Measurements from ENCODE around the gene RBM22. TPM values are rescaled to one million over a fixed set of nuclear protein-coding genes. Genes with fewer than 3 reads are reported as not detected.

Gene RBM22
- total RNA-seq, 1 experiment from 2014 or later = 53.4 TPM

DNA sequence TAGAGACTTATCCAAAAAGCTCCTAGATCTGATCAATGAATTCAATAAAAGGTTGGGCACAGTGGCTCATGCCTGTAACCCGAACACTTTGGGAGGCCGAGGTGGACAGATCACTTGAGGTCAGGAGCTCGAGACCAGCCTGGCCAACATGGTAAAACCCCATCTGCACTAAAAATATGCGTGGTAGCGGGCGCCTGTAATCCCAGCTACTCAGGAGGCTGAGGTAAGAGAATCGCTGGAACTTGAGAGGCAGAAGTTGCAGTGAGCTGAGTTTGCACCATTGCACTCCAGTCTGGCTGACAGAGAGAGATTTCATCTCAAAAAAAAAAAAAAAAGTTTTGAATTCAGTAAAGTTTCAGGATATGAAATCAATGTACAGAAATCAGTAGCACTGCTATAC is 38.0 kb upstream of the RBM22 start:
- Mint-ChIP-seq H3K4me3 (ENCODE audit: low read depth, unreplicated experiment) (no peak overlapping the region), H3K36me3 (ENCODE audit: insufficient read depth, unreplicated experiment) (peaks cover 6% of the 10 kb centered on the region), H3K27me3 (ENCODE audit: unreplicated experiment) (no peaks in the 10 kb centered on the region), H3K4me1 (ENCODE audit: low read depth, unreplicated experiment) (peaks cover 17% of the 10 kb centered on the region), H3K9me3 (ENCODE audit: low read depth, unreplicated experiment) (no peaks in the 10 kb centered on the region), H3K27ac (ENCODE audit: unreplicated experiment) (no peak overlapping the region)
- BruUV-seq (replicated peaks) = no TSS peak
- no peak for DNase-seq
- CTCF ChIA-PET = no interaction called here
- intact Hi-C loops (cut with micrococcal nuclease; ENCODE audit: unreplicated experiment) = no loop called here
- TF ChIP-seq, protein P1, sequence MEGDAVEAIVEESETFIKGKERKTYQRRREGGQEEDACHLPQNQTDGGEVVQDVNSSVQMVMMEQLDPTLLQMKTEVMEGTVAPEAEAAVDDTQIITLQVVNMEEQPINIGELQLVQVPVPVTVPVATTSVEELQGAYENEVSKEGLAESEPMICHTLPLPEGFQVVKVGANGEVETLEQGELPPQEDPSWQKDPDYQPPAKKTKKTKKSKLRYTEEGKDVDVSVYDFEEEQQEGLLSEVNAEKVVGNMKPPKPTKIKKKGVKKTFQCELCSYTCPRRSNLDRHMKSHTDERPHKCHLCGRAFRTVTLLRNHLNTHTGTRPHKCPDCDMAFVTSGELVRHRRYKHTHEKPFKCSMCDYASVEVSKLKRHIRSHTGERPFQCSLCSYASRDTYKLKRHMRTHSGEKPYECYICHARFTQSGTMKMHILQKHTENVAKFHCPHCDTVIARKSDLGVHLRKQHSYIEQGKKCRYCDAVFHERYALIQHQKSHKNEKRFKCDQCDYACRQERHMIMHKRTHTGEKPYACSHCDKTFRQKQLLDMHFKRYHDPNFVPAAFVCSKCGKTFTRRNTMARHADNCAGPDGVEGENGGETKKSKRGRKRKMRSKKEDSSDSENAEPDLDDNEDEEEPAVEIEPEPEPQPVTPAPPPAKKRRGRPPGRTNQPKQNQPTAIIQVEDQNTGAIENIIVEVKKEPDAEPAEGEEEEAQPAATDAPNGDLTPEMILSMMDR (IDR thresholded peaks at IDR 0.05; ENCODE audit: unreplicated experiment) = no peak

DNA sequence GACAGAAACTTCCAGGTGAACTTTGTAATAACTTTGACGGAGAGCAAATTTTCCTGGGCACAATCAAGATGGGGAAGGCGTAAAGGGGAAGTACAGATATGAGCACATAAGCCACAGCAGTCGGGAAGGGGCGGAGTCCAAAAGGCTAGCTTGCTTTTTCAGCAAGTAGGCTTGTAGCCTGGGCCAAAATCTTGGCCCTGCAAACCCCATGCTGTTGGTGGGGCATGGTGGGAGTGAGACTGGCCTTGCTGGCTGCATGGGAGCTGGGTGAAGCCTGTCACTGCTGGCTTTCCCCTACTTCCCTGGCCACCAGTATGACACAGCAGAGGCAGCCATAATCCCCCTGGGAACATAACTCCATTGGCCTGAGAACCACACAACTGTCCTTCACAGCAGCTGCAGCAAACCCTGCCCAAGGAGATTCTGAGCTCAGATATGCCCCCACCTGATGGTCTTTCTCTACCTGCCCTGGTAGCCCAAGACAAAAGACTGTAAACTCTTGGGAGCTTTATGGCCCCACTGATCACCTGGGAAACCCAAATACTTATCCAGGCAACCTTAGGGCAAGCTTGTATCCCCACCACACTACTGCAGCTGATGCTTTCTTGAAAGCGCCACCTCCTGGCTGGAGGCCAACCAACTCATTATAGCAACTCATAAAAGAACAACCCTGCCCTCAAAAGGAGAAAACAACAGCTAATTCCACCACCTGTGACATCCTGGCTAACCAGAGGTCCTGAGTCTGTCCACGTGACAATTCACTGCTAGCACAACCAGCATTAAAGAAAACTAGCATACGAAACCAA is 33.9 kb upstream of the RBM22 start:
- Mint-ChIP-seq H3K9me3 (ENCODE audit: low read depth, unreplicated experiment) (no peaks in the 10 kb centered on the region), H3K27me3 (ENCODE audit: unreplicated experiment) (no peaks in the 10 kb centered on the region), H3K4me1 (ENCODE audit: low read depth, unreplicated experiment) (peaks cover 17% of the 10 kb centered on the region), H3K4me3 (ENCODE audit: low read depth, unreplicated experiment) (no peak overlapping the region), H3K36me3 (ENCODE audit: insufficient read depth, unreplicated experiment) (peaks cover 20% of the 10 kb centered on the region), H3K27ac (ENCODE audit: unreplicated experiment) (no peak overlapping the region)
- DNase-seq = no peak
- TF ChIP-seq, protein P1 (IDR thresholded peaks at IDR 0.05; ENCODE audit: unreplicated experiment) = no peak
- CTCF ChIA-PET = interaction anchor here (1.4 kb wide), 1 partner anchor 34 kb away, joined by 4 read pairs; the partner anchor contains the start of gene RBM22
- intact Hi-C loops (cut with micrococcal nuclease; ENCODE audit: unreplicated experiment) = no loop called here
- BruUV-seq (replicated peaks) = no TSS peak

DNA sequence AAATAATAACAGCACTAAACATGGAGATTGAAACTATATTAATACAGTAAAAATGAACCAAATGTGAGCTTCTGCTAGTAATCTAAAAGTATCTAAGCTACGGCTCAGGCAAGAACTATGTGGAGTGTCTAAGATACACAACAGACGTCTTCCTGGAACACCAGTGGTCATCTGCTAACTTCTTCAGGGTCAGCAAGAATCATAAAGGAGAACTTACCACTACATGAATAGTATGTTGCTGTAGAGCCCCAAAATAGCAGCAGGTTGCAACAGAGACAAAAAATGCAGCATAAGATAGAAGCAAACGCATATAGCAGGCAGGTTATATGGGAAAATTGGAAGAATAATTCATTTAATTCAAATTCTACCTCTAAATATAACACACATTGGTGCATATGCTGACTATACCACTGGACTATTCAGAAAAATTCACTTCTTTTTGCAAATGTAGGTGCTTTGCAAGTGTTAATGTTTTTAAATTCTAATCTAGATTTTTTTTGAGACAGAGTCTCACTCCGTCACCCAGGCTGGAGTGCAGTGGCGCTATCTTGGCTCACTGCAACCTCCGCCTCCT is 30.9 kb upstream of the RBM22 start:
- CTCF ChIA-PET = no interaction called here
- Mint-ChIP-seq H3K27ac (ENCODE audit: unreplicated experiment) (no peak overlapping the region), H3K27me3 (ENCODE audit: unreplicated experiment) (no peaks in the 10 kb centered on the region), H3K36me3 (ENCODE audit: insufficient read depth, unreplicated experiment) (peaks cover 33% of the 10 kb centered on the region), H3K4me3 (ENCODE audit: low read depth, unreplicated experiment) (no peak overlapping the region), H3K4me1 (ENCODE audit: low read depth, unreplicated experiment) (peaks cover 3% of the 10 kb centered on the region), H3K9me3 (ENCODE audit: low read depth, unreplicated experiment) (no peaks in the 10 kb centered on the region)
- TF ChIP-seq, protein P1 (IDR thresholded peaks at IDR 0.05; ENCODE audit: unreplicated experiment) = no peak
- intact Hi-C loops (cut with micrococcal nuclease; ENCODE audit: unreplicated experiment) = no loop called here
- no peak for DNase-seq
- no TSS peak for BruUV-seq (replicated peaks)

DNA sequence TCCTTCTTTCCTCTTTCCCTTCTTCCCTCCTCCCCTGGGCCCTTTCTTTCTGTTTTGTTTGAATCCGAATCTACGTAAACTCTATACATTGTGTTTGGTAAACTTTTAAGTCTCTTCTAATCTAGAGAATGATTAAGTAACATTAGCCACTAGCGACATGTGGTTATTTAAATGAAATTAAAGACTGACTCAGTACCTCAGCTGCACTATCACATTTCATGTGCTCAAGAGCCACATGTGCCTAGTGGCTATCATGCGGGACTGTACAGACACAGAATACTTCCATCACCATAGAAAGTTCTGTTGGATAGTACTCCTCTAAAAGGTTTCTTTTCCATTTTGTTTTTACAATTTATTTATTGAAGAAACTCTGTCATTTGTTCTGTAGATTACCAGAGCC is 29.0 kb upstream of the RBM22 start:
- no peak overlapping the region for H3K4me3 Mint-ChIP-seq (ENCODE audit: low read depth, unreplicated experiment)
- BruUV-seq (replicated peaks) = no TSS peak
- peaks cover 33% of the 10 kb centered on the region for H3K36me3 Mint-ChIP-seq (ENCODE audit: insufficient read depth, unreplicated experiment)

More for the DNA sequence above, 29.0 kb upstream of the RBM22 start:
- TF ChIP-seq, protein P1 (IDR thresholded peaks at IDR 0.05; ENCODE audit: unreplicated experiment) = no peak
- intact Hi-C loops (cut with micrococcal nuclease; ENCODE audit: unreplicated experiment) = no loop called here
- CTCF ChIA-PET = no interaction called here
- H3K27me3 Mint-ChIP-seq (ENCODE audit: unreplicated experiment) = no peaks in the 10 kb centered on the region
- no peak overlapping the region for H3K27ac Mint-ChIP-seq (ENCODE audit: unreplicated experiment)
- no peaks in the 10 kb centered on the region for H3K4me1 Mint-ChIP-seq (ENCODE audit: low read depth, unreplicated experiment)
- no peaks in the 10 kb centered on the region for H3K9me3 Mint-ChIP-seq (ENCODE audit: low read depth, unreplicated experiment)
- no peak for DNase-seq

Measured in Calu3 (cell line).